Activated T-cell treated with anti-CD3 and anti-CD28 coated beads, Interleukin-2, amount 50 U/mL, for 1 hour (primary cell): Measurements from ENCODE around the gene TOP1.

Experiments
- DNase-seq: peaks from one replicate; pipeline ENCODE4 v3.0.0-alpha.2; 2020

The TOP1 gene

GRCh38 chr20:41058674-41059635, 30.3 kb downstream of the TOP1 start:
- no peak for DNase-seq

GRCh38 chr20:41061155-41061554, 32.5 kb downstream of the TOP1 start:
- no peak for DNase-seq

GRCh38 chr20:41063442-41063841, 34.8 kb downstream of the TOP1 start:
- no peak for DNase-seq

- DNase-seq: no peak
Measured at GRCh38 chr20:41064377-41064776, 35.8 kb downstream of the TOP1 start.

GRCh38 chr20:41065716-41066115, 37.1 kb downstream of the TOP1 start:
- no peak for DNase-seq

- DNase-seq: no peak
Measured at GRCh38 chr20:41068806-41069205, 40.2 kb downstream of the TOP1 start.

GRCh38 chr20:41072190-41072863, 43.7 kb downstream of the TOP1 start:
- DNase-seq: no peak

GRCh38 chr20:41072915-41073314, 44.3 kb downstream of the TOP1 start:
- no peak for DNase-seq

GRCh38 chr20:41074441-41074840, 45.8 kb downstream of the TOP1 start:
- no peak for DNase-seq

GRCh38 chr20:41076776-41077175, 48.2 kb downstream of the TOP1 start:
- DNase-seq: no peak

- no peak for DNase-seq
Measured at GRCh38 chr20:41078329-41078728, 49.7 kb downstream of the TOP1 start.

- no peak for DNase-seq
Measured at GRCh38 chr20:41079066-41079465, 50.4 kb downstream of the TOP1 start.

GRCh38 chr20:41080866-41081265, 52.2 kb downstream of the TOP1 start:
- no peak for DNase-seq

- no peak for DNase-seq
Measured at GRCh38 chr20:41081276-41081814, 52.7 kb downstream of the TOP1 start.

- no peak for DNase-seq
Measured at GRCh38 chr20:41082306-41082705, 53.7 kb downstream of the TOP1 start.

- no peak for DNase-seq
Measured at GRCh38 chr20:41085606-41086005, 57.0 kb downstream of the TOP1 start.

GRCh38 chr20:41086402-41087324, 58.0 kb downstream of the TOP1 start:
- DNase-seq: no peak

GRCh38 chr20:41087325-41087685, 58.7 kb downstream of the TOP1 start:
- DNase-seq: no peak

GRCh38 chr20:41087777-41088176, 59.2 kb downstream of the TOP1 start:
- no peak for DNase-seq

GRCh38 chr20:41089555-41089954, 60.9 kb downstream of the TOP1 start:
- no peak for DNase-seq

GRCh38 chr20:41091927-41092326, 63.3 kb downstream of the TOP1 start:
- no peak for DNase-seq

GRCh38 chr20:41094353-41095055, 65.9 kb downstream of the TOP1 start:
- DNase-seq: no peak
